Measurements from ENCODE around the gene BLTP3A. TPM values are rescaled to one million over a fixed set of nuclear protein-coding genes. Genes with fewer than 3 reads are reported as not detected.

BLTP3A gene
- total and polyA plus RNA-seq, 2 of the 8 experiments (the other 6 are each of a cell fraction or from before 2014, with no cell fraction given) = 8.5 to 17.2 TPM

DNA sequence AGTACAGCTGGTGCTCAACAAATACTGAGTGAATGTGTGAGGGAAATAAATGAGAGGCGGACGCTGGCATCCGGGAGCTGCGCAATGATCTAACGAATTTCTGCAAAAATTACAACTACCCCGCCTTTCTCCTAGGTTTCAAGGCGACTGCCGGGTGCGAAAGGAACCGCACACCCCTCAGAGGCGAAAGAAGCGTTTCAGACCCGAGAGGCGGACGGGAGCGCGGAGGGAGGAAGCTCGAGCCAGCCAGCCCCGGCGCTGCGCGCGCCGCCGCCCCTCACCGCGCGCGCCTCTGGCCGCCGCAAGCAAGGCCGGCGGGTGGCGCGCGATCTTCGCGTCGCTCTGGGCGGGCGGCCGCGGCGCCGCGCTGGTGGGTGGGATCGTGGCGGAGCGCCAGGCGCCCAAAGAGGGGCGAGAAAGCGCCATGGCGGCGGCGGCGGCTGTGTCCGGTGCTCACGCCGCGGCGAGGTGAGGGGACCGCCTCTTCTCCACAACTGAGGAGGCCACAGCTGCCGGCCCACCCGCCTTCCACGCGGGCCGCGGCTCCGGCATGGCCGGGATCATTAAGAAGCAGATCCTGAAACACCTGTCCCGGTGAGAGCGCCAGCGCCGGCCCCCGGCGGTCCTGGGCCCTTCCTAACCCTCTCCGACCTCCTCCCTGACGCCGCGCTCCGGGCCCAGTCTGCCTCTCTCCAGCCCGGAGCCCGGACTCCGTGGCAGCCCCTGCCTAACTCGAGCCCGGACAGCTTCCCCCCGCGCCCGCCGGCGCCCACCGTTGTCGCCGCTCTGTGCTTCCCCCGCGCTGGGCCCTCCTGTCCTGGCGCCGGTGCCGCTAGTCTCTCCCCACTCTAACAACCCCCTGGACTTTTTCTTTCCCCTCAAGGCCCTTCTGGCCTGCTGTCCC is at the start of gene BLTP3A (continued):
- TF ChIP-seq NRF1 (IDR thresholded peaks at IDR 0.05; ENCODE audit: low read depth, low read length) = no peak
- no peak for TF ChIP-seq ATF2 (IDR thresholded peaks at IDR 0.05; ENCODE audit: low read length)
- peak in 1 of 2 experiments; percentile 56; a peak in 1 of 4 replicates for TF ChIP-seq SIN3A (conservative IDR thresholded peaks at IDR 0.05 in 1 of 2, IDR thresholded peaks at IDR 0.05 in 1 of 2; ENCODE audit: low read depth in 1 of 2, low read length in 2 of 2)
- TF ChIP-seq SIX5 (IDR thresholded peaks at IDR 0.05; ENCODE audit: low read depth, low read length) = no peak
- TF ChIP-seq PHF8 (conservative IDR thresholded peaks at IDR 0.05; ENCODE audit: low read depth, low read length) = peak; percentile 84
- TF ChIP-seq TBP (IDR thresholded peaks at IDR 0.05; ENCODE audit: low read depth, low read length) = 0 out of 2 replicates have a peak, but pooled peaks have one; percentile 10
- no peak for TF ChIP-seq SUZ12 (IDR thresholded peaks at IDR 0.05; ENCODE audit: low read length)

Measured in H1 (cell line).